HG02938 (cell line): ENCODE results near the gene MIS12.

Experiments used
- ATAC-seq: cut with Tn5 transposase; IDR thresholded peaks from one replicate; pipeline ENCODE4 v1.9.1; 2021; ENCODE audit warnings: mild to moderate bottlenecking, moderate library complexity; ENCODE audit not compliant: unreplicated experiment

MIS12 gene

GRCh38 chr17:5532581-5532980 lies 46.2 kb downstream of the MIS12 start:
- ATAC-seq, result no peak

- no peak for ATAC-seq
Measured at GRCh38 chr17:5533486-5534315, 47.3 kb downstream of the MIS12 start.

DNA sequence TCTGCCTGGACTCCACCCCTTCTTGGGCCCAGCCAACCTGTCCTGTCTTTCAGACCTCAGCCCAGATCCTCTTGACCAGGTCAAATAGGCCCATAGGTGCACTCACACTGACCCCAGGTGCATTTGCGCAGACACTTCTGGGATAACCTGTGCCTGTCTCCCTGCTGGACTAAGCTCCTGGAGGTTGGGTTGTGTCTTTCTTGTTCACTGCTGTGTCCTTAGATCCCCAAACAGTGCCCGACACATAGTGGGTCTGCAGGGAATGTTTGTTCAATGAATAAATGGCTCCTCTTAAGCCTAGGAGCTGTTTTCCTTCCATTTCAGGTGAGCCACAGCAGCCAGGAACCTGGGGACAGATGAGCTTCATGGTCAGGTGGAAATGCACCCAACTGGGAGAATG lies 49.1 kb downstream of the MIS12 start:
- ATAC-seq, result no peak

GRCh38 chr17:5536866-5537650 lies 50.7 kb downstream of the MIS12 start:
- ATAC-seq, result no peak

DNA sequence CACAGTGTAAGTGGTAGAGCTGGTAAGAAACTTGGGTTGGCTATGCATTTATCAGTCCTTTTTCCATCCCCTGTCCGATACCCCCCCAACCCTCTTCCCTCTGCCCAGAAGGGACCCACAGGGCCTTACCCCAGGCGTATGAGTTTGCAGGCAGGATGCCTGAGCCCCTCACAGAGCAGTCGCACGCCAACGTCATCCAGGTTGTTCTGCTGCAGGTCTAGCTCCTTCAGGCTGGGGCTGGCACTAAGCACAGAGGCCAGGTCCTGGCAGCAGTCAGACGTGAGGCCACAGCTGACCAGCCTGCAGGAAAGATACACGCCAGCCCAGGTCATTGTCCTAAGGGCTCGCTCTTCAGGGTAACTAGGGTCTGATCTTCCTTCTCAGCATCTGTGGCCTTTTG lies 52.9 kb downstream of the MIS12 start:
- no peak for ATAC-seq

DNA sequence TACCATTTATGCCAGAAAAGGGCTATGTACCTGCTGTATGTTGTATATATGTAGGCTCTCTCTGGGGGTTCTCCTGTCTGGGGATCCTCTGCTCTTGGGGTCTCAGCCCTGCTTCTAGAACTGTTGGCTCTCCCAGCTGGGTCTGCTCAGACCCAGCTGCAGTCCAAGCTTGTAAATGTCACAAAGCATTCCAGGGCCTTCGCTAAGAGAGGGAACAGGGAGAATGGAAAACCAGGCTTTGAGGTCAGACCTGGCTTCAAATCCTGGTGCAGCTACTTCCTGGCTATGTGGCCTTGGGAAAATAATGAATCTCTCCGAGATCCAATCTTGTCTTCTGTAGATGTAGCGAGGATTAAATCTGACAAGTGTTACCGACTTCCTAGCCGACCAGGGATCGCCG lies 54.0 kb downstream of the MIS12 start:
- no peak for ATAC-seq
